AG04449 (cell line): Measurements from ENCODE around the gene ALK.

Source experiments
- CTCF ChIA-PET: fragments of 350-600 bp; formaldehyde crosslinking; extraction: SDS; loops from one replicate; lab custom pipeline; 2021; ENCODE audit warnings: antibody characterized with exemption; lab: Yijun Ruan, JAX
- POLR2A ChIA-PET: fragments of 400-600, 350-600 bp; formaldehyde crosslinking; extraction: SDS; loops from one replicate; lab custom pipeline; 2020; ENCODE audit warnings: antibody characterized with exemption, inconsistent platforms; lab: Yijun Ruan, JAX
- DNase-seq: peaks from one replicate; pipeline ENCODE4 v3.0.0-alpha.2; 2010; ENCODE audit warnings: low read depth, low spot score
- H3K4me3 ChIP-seq: 2 replicates; pipeline ENCODE4 v1.5.1; 2011; ENCODE audit warnings: low read depth, mild to moderate bottlenecking, control low read depth, low read length
- TF ChIP-seq, protein P1 (sequence below): IDR thresholded peaks from one replicate; pipeline ENCODE4 v1.5.1; 2011; ENCODE audit warnings: mild to moderate bottlenecking, moderate library complexity, low read length, control low read depth, inconsistent platforms; ENCODE audit not compliant: insufficient read depth; ENCODE audit errors: missing control alignments

Gene ALK

DNA sequence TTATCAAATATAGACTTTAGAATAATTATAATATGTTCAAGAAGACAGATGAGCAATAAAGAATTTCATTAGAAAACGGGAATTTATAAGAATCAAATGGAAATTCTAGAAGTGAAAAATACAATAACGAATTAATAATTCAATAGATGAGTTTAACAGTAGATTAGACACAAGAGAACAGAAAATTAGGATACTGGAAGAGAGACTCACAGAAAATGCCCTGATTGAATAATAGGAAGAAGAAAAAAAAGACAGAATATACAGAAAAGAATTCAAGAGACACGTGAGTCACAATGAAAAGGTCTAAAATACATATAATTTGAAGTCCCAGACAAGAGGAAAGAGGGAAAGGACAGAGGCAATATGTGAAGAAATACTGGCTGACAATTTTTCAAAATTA lies 451.4 kb downstream of the ALK start:
- ChIA-PET POLR2A (no interaction called here), CTCF (interaction anchor here (0.6 kb wide), 1 partner anchor 161 kb away, joined by 3 read pairs; no protein-coding TSS in a partner anchor)
- DNase-seq: no peak
- no peak overlapping the region for H3K4me3 ChIP-seq
- TF ChIP-seq, protein P1, sequence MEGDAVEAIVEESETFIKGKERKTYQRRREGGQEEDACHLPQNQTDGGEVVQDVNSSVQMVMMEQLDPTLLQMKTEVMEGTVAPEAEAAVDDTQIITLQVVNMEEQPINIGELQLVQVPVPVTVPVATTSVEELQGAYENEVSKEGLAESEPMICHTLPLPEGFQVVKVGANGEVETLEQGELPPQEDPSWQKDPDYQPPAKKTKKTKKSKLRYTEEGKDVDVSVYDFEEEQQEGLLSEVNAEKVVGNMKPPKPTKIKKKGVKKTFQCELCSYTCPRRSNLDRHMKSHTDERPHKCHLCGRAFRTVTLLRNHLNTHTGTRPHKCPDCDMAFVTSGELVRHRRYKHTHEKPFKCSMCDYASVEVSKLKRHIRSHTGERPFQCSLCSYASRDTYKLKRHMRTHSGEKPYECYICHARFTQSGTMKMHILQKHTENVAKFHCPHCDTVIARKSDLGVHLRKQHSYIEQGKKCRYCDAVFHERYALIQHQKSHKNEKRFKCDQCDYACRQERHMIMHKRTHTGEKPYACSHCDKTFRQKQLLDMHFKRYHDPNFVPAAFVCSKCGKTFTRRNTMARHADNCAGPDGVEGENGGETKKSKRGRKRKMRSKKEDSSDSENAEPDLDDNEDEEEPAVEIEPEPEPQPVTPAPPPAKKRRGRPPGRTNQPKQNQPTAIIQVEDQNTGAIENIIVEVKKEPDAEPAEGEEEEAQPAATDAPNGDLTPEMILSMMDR: no peak

DNA sequence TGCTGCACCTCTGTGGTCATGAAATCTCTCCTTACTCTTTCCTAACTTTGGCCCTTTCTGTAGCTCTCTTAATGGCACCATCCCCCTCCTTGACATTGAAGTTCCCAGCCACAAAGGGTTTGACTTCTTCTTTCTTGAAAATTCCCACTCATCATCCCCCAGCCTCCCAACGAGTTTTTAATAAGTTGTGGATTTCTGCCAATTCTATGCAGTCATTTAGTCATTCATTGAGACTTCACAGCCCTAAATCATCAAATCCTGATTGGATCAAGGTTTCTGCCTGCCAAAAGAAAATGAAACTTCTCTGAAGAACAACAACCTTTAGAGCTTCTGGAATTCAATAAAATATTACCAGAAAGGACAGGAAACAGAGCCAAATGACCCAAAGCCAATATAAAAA lies 451.9 kb downstream of the ALK start:
- ChIA-PET POLR2A (no interaction called here), CTCF (no interaction called here)
- no peak for DNase-seq
- no peak overlapping the region for H3K4me3 ChIP-seq
- TF ChIP-seq, protein P1: no peak

DNA sequence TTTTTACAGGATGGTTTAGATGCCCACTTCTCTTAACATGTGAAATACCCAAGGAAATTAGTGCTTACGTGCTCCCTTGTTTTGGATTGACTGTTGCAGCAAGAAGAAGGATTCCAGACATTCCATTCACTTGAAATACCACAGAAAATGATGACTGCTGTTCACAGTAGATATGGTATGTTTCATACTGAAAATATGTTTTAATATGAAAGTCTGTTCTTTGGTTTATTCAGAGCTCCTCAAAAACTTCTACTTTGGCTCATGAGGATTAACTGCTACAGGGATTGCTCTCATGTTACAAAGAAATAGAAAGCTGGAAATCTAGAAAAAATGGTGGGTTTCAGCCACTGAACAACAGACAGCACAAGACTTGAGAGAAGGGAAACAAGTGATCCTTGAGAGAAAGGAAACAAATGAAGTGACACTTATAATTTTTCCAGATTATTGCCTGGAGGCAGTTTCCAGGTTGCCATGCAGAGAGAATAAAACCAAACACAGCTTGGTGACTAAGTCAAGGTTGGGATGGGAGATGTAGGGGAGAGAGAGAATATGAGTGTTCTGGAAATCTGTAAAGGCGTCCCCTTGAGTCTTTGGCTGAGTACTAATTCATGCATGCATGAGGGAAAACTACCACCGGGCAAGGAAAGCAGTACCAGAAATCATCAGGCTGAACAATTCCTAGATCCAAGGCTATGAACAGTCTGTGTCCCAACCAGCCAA lies 458.0 kb downstream of the ALK start:
- H3K4me3 ChIP-seq: no peak overlapping the region
- peak; percentile 82 for DNase-seq
- ChIA-PET CTCF (no interaction called here), POLR2A (interaction anchor here (0.6 kb wide), 1 partner anchor 372 kb away, joined by 3 read pairs; no protein-coding TSS in a partner anchor)
- TF ChIP-seq, protein P1: no peak

DNA sequence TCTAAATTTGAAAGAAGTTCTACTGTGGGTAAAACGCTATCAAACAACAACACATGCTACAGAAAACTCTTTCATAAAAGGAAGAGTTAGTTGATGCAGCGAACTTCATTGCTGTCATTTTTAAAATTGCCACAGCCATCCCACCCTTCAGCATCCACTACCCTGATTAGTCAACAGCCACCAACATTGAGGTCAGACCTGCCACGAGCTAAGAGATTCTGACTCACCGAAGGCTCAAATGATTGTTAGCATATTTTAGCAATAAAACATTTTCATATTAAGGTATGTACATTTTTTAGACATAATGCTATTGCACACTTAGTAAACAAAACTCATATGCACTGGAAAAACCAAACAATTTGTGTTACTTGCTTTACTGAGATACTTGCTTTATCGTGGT lies 459.1 kb downstream of the ALK start:
- TF ChIP-seq, protein P1: no peak
- no peak overlapping the region for H3K4me3 ChIP-seq
- POLR2A ChIA-PET: no interaction called here
- DNase-seq: no peak
- CTCF ChIA-PET: interaction anchor here (0.7 to 1.8 kb wide), 2 partner anchors 25 to 154 kb away, joined by 3 to 4 read pairs; no protein-coding TSS in a partner anchor

DNA sequence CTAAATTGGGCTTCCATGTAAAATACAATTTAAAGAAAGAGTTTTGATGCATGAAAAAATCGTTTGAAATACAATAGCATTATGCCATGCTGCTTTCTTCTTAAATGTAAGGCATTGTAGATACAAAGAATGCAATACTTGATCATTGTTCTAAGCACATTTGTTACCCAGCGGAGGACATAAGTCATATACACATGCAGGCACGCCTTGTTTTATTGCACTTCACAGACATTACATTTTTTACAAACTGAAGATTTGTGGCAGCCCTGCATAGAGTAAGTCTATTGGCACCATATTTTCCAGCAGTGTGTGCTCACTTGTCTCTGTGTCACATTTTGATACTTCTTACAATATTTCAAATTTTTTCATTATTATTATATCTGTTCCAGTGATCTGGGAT lies 461.2 kb downstream of the ALK start:
- ChIA-PET POLR2A (no interaction called here), CTCF (no interaction called here)
- no peak overlapping the region for H3K4me3 ChIP-seq
- TF ChIP-seq, protein P1: no peak
- no peak for DNase-seq

DNA sequence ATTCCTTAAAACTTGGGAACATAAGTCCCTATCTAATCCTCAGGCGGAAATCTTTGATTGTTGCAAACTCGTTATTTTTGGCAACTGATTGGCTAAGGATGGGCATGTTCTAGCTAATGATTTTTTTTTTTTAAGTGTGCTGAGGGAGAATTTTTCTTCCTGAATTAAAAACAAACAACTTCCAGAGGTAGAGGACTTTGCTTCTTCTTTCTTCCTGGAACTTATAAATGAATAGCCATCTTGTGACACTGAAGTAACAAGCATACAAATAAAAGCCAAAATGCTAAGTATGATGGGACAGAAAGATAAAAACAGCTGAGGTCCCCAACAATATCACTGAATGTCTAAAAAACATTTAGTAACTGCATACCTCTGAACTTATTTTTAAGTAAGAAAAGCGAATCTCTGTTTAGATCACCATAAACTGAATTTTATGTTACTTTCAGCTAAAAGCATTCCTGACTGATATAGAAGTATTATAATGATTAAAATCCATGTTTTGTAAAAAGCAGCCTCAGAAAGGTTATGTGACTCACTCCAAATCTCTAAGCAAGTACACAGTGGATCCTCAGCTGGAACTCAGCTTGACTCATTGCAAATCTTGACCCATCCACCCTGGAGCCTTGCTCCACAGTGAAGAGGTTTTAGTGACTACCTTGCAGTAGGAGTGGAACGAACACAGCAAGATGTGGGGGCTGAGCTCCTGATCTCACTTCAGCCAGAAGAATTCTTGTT lies 461.8 kb downstream of the ALK start:
- CTCF ChIA-PET: no interaction called here
- POLR2A ChIA-PET: no interaction called here
- TF ChIP-seq, protein P1: no peak
- H3K4me3 ChIP-seq: no peak overlapping the region
- DNase-seq: peak; percentile 56
